GM12891 (cell line): ENCODE results near the gene TBC1D22A.

Source experiments
- PAX5 ChIP-seq: IDR thresholded peaks from 2 replicates; pipeline ENCODE4 v1.6.1; 2011; ENCODE audit warnings: low read length, moderate library complexity, mild to moderate bottlenecking; ENCODE audit not compliant: insufficient read depth, severe bottlenecking
- POLR2A ChIP-seq: IDR thresholded peaks from 2 replicates; pipeline ENCODE4 v1.6.1; 2011; ENCODE audit warnings: low read depth, low read length, control low read depth
- POLR2AphosphoS5 ChIP-seq: IDR thresholded peaks from 2 replicates; pipeline ENCODE4 v1.6.1; 2011; ENCODE audit warnings: low read depth, low read length, control low read depth
- SPI1 ChIP-seq: IDR thresholded peaks from 2 replicates; pipeline ENCODE4 v1.6.1; 2011; ENCODE audit warnings: low read depth, low read length, control low read depth
- TAF1 ChIP-seq: IDR thresholded peaks from 2 replicates; pipeline ENCODE4 v1.6.1; 2011; ENCODE audit warnings: low read depth, low read length, control low read depth

DNA sequence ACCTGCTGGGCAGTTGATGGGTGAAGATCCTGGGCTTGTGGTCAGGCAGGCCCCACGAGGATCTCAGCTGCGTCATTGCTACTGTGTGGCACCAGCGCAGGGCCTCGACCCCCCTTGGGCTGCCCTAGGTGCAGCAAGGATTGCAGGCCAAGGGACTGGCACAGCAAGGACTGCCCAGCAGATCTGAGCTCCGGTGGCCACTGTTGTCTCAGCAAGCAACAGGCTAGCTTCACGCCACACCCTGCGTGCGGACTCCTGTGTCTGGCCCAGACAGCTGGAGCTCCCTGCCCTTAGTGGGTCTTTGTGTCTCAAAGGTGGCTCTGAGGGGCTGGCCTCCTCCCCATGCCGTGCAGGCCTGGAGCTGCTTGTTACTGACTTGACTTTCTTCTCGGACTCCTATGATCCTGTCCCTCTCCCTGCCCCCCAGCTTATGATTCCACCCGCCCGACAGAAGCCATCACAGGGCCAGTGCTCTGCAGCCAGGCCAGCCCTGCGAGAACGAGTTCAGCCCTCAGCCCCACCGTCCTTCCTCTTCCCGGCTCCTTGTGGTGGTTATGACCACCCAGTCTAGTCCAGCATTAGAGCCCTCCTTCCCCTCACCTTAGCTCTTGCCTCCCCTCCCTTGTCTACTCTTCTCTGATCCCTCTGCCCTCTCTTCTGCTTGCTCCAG is 295.6 kb downstream of the TBC1D22A start:
- TF ChIP-seq SPI1, result no peak
- no peak for TF ChIP-seq TAF1
- TF ChIP-seq POLR2AphosphoS5, result no peak
- no peak for TF ChIP-seq POLR2A
- TF ChIP-seq PAX5, result no peak
